GM18505 (cell line): ENCODE data around the gene CPD.
"Not testable (repeated sequence)": the region's sequence is repeated elsewhere in the genome, so short reads cannot be mapped to it uniquely, and the experiment has no call there.

Experiments
- ATAC-seq: cut with Tn5 transposase; IDR thresholded peaks from one replicate; pipeline ENCODE4 v1.9.1; 2021; ENCODE audit not compliant: unreplicated experiment
- POLR2A ChIP-seq: IDR thresholded peaks from 4 replicates; pipeline ENCODE4 v1.6.1; 2011; ENCODE audit warnings: borderline replicate concordance; ENCODE audit not compliant: insufficient read depth, insufficient read length; ENCODE audit errors: extremely low read depth

Gene CPD

GRCh38 chr17:30443721-30444120 is 65.0 kb downstream of the CPD start:
- TF ChIP-seq POLR2A: no peak
- ATAC-seq: no peak

GRCh38 chr17:30446640-30447039 is 67.9 kb downstream of the CPD start:
- ATAC-seq: not testable (repeated sequence)

- ATAC-seq: no peak
- no peak for TF ChIP-seq POLR2A
Measured at GRCh38 chr17:30449480-30449879, 70.8 kb downstream of the CPD start.

GRCh38 chr17:30450125-30451027 is 71.6 kb downstream of the CPD start:
- ATAC-seq: no peak
- no peak for TF ChIP-seq POLR2A

GRCh38 chr17:30454635-30455034 is 75.9 kb downstream of the CPD start:
- ATAC-seq: no peak
- no peak for TF ChIP-seq POLR2A

GRCh38 chr17:30458371-30458770 is 79.6 kb downstream of the CPD start:
- no peak for ATAC-seq
- no peak for TF ChIP-seq POLR2A

GRCh38 chr17:30458797-30459413 is 80.2 kb downstream of the CPD start:
- not testable (repeated sequence) for ATAC-seq

GRCh38 chr17:30468465-30468864 is 89.7 kb downstream of the CPD start:
- no peak for ATAC-seq
- TF ChIP-seq POLR2A: no peak

GRCh38 chr17:30472238-30472890 is 93.6 kb downstream of the CPD start:
- no peak for ATAC-seq
- no peak for TF ChIP-seq POLR2A

GRCh38 chr17:30475206-30475605 is 96.5 kb downstream of the CPD start:
- ATAC-seq: no peak
- TF ChIP-seq POLR2A: no peak

GRCh38 chr17:30476726-30477082 is 98.0 kb downstream of the CPD start:
- no peak for TF ChIP-seq POLR2A
- ATAC-seq: no peak

GRCh38 chr17:30477083-30477773 is 98.5 kb downstream of the CPD start, which contains the start of gene GOSR1:
Gene GOSR1 (plus strand): TSS chr17:30477408. CDS start chr17:30477434, 26 bp downstream.
- peak; percentile 94 for TF ChIP-seq POLR2A
- ATAC-seq: peak; percentile 90

GRCh38 chr17:30477774-30478115 is 99.0 kb downstream of the CPD start:
- ATAC-seq: no peak

More at GRCh38 chr17:30477774-30478115, 99.0 kb downstream of the CPD start:
- TF ChIP-seq POLR2A: no peak
